Measurements from ENCODE around the gene TIRAP. TPM values are rescaled to one million over a fixed set of nuclear protein-coding genes. Genes with fewer than 3 reads are reported as not detected.

Gene TIRAP
- total RNA-seq, 2 donors from 2014 or later: 15.2 to 20.7 TPM

GRCh38 chr11:126265811-126266210 lies 17.1 kb upstream of the TIRAP start:
- no peak overlapping the region for H3K4me3 ChIP-seq
- TF ChIP-seq CTCF (IDR thresholded peaks at IDR 0.05): no peak
- H3K27me3 ChIP-seq (replicated peaks; ENCODE audit: insufficient read depth): no peaks in the 10 kb centered on the region
- no peak overlapping the region for H3K27ac ChIP-seq
- no peak for DNase-seq (ENCODE audit: low spot score)
- no peak for ATAC-seq (ENCODE audit: insufficient number of reproducible peaks, low FRiP score, low read depth)
- H3K36me3 ChIP-seq: peaks cover 42% of the 10 kb centered on the region
- H3K9me3 ChIP-seq: no peaks in the 10 kb centered on the region
- peaks cover 8 to 21% of the 10 kb centered on the region in 2 donors for H3K4me1 ChIP-seq (ENCODE audit: control insufficient read depth in 1 of 2, low read depth in 2 of 2)

GRCh38 chr11:126267650-126268049 lies 15.2 kb upstream of the TIRAP start:
- peaks cover 42% of the 10 kb centered on the region for H3K36me3 ChIP-seq
- ATAC-seq (ENCODE audit: insufficient number of reproducible peaks, low FRiP score, low read depth) (no peak), DNase-seq (ENCODE audit: low spot score) (no peak)
- H3K4me1 ChIP-seq (ENCODE audit: control insufficient read depth in 1 of 2, low read depth in 2 of 2): peaks cover 8 to 21% of the 10 kb centered on the region in 2 donors
- no peaks in the 10 kb centered on the region for H3K9me3 ChIP-seq
- TF ChIP-seq CTCF (IDR thresholded peaks at IDR 0.05): no peak
- H3K27ac ChIP-seq: peak overlapping the region; percentile 80 to 91
- H3K27me3 ChIP-seq (replicated peaks; ENCODE audit: insufficient read depth): no peaks in the 10 kb centered on the region
- peak overlapping the region; percentile 89 for H3K4me3 ChIP-seq

GRCh38 chr11:126268361-126268707 lies 14.6 kb upstream of the TIRAP start:
- no peak for DNase-seq (ENCODE audit: low spot score)
- TF ChIP-seq CTCF (IDR thresholded peaks at IDR 0.05): no peak
- peaks cover 44% of the 10 kb centered on the region for H3K36me3 ChIP-seq
- peak overlapping the region; percentile 80 to 91 for H3K27ac ChIP-seq
- H3K27me3 ChIP-seq (replicated peaks; ENCODE audit: insufficient read depth): no peaks in the 10 kb centered on the region
- H3K4me1 ChIP-seq (ENCODE audit: control insufficient read depth in 1 of 2, low read depth in 2 of 2): peaks cover 8 to 21% of the 10 kb centered on the region in 2 donors
- H3K4me3 ChIP-seq: peak overlapping the region; percentile 89
- H3K9me3 ChIP-seq: no peaks in the 10 kb centered on the region
- ATAC-seq (ENCODE audit: insufficient number of reproducible peaks, low FRiP score, low read depth): no peak

GRCh38 chr11:126268708-126269579 lies 13.9 kb upstream of the TIRAP start, which contains the start of the genes FOXRED1 and SRPRA:
Gene FOXRED1 (plus strand): TSS chr11:126269154. CDS start chr11:126269207, 53 bp downstream.
Gene SRPRA (minus strand): TSS chr11:126268895. CDS start chr11:126268804, 91 bp downstream.
- Histone ChIP-seq H3K27ac (peak within 1 kb of the TSS; percentile 91 to 95), H3K4me1 (ENCODE audit: control insufficient read depth in 1 of 2, low read depth in 2 of 2) (peaks cover 8 to 21% of the 10 kb centered on the region in 2 donors), H3K27me3 (replicated peaks; ENCODE audit: insufficient read depth) (no peaks in the 10 kb centered on the region), H3K9me3 (no peaks in the 10 kb centered on the region), H3K4me3 (peak within 1 kb of the TSS; percentile 89), H3K36me3 (peaks cover 41% of the 10 kb centered on the region)
- peak; percentile 93 for ATAC-seq (ENCODE audit: insufficient number of reproducible peaks, low FRiP score, low read depth)
- no peak for TF ChIP-seq CTCF (IDR thresholded peaks at IDR 0.05)
- peak; percentile 96 for DNase-seq (ENCODE audit: low spot score)

- ATAC-seq (ENCODE audit: insufficient number of reproducible peaks, low FRiP score, low read depth) (no peak), DNase-seq (ENCODE audit: low spot score) (no peak)
- Histone ChIP-seq H3K9me3 (no peaks in the 10 kb centered on the region), H3K27ac (no peak overlapping the region), H3K36me3 (peaks cover 13% of the 10 kb centered on the region), H3K4me1 (ENCODE audit: control insufficient read depth in 1 of 2, low read depth in 2 of 2) (peaks cover 8 to 9% of the 10 kb centered on the region in 2 donors), H3K27me3 (replicated peaks; ENCODE audit: insufficient read depth) (no peaks in the 10 kb centered on the region), H3K4me3 (no peak overlapping the region)
- no peak for TF ChIP-seq CTCF (IDR thresholded peaks at IDR 0.05)
Measured at GRCh38 chr11:126277322-126277721, 5.6 kb upstream of the TIRAP start.

Data from thoracic aorta (tissue), 2 donors.